ENCODE measurements around the gene VSTM5.
"Not testable (repeated sequence)": the region's sequence is repeated elsewhere in the genome, so short reads cannot be mapped to it uniquely, and the experiment has no call there.

The VSTM5 gene, protein sequence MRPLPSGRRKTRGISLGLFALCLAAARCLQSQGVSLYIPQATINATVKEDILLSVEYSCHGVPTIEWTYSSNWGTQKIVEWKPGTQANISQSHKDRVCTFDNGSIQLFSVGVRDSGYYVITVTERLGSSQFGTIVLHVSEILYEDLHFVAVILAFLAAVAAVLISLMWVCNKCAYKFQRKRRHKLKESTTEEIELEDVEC

DNA sequence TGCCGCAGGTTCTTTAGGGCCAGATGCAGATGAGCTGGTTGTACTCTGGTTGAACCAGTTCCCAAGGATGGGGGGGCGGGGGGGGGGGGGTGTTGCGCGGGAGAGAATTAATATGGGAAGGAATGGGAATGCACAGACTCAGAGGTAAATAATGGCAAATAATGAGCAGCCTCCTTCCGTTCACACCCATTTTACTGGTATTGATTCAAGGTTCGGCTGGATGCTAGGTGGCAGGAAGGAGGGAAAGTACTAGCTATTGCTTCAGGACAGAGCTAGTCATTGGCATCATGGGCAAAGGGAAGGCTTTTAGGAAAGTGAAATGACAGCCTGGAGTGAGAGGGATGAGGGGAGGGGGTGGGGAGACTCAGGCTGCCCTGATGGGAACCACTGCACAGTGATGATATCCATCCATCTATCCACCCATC lies at the start of gene VSTM5:
Gene VSTM5, minus strand, starts transcription at position 25 of the 425 bp plus-strand sequence. CDS start 116 bp downstream, outside the sequence.
- no peak for FAIRE-seq

DNA sequence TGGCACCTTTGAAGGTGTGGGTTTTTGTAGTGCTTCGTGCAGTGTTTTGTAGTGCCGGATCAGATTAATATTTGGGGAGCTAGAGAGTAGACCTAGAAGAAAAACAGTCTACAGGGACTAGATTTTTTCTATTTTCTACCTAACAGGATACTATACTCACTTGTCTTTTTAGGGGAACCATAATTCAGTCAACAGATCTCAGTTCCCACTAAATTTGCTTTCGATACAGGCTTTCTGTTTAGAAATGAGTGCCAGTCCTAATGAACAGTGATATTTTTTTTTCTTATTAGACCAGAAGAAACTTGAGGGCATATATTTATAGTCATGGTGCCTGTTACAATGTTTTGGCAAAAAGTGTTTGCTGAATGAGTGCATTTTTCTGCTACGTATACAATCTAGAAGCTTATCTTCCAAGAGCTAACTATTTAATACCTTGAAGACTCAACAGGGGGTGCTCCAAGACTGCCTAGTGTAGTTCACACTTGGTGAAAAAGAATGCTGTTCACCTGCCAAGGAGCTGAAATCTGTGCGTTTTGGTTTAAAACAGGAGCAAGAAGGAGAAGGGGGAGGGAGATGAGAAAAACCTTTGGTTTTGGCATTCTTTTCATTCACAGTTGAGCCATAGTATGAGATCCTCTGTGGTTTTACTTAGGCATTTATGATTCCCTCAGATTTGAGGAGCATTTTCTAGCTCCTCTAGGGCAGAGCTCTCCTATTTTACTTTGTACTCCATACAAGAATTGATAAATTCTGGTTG lies 44.9 kb upstream of the VSTM5 start:
- no peak for FAIRE-seq

DNA sequence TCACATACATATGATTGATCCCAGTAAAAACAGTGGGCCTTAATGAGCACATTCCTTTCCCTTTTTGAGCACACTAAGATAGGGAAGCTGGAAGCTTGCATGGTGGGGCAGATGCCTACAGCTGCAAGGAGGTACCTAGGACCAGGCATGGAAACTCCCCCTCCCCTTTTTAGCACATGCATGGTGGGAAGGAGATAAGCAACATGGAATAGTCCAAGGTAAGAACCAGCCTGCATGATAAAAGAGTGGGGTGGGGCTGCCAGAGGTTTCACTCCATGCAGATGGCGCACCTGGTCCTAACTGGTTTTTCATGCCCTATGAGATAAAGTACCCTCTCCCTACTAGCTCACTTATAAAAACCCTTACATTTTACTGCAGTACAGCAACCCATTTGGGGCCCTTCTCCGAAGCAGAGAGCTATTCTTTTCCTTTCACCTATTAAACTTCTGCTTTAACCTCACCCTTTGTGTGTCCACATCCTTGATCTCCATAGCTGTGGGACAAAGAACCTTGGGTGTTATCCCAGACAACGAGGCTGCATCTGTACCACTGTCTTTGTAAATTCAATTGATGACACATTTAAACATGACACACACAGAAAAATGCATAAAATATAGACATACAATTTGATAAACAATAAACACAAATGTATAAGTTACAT lies 40.1 kb upstream of the VSTM5 start:
- FAIRE-seq: no peak

DNA sequence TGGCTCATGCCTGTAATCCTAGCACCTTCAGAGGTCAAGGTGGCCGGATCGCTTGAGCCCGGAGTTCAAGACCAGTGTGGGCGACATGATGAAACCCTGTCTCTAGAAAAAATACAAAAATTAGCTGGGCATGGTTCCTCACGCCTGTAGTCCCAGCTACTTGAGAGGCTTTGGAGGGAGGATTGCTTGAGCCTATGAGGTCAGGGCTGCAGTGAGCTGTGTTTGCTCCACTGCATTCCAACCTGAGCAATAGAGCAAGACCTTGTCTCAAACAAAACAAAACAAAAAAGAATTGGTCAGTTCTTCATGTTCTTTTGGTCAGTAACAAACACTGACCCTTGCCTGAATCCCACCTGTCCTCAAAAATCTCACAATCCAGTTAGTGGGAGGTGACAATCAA lies 36.7 kb upstream of the VSTM5 start:
- FAIRE-seq: no peak

DNA sequence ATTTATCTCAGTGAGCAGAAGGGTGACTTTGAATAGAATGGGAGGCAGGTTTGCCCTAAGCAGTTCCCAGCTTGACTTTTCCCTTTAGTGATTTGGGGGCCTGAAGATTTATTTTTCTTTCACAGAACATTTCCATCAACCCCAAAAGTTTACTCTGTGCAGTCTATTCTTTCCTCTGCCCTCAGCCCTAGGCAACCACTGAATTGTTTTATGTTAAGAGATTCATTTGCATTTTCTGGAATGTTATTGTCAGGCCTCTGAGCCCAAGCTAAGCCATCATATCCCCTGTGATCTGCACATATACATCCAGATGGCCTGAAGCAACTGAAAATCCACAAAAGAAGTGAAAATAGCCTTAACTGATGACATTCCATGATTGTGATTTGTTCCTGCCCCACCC lies 28.7 kb upstream of the VSTM5 start:
- FAIRE-seq: not testable (repeated sequence)

DNA sequence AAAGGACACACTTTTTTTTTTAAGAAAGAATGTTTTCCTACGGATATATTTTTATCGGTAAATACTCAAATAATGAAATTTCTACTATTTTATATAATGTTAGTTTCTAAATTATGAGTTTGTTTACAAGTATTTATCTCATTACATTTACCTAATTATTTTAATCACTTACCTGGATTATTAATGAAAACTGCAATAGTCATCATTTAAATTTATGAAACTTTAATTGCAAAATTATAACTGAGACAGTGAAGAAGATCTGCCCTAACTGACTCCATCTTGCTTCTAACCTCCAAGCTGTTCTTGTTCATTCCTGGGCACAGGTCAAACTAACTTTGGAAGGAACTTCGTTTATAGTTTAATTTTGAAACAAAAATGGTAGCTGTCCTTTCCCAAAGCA lies 25.2 kb upstream of the VSTM5 start:
- no peak for FAIRE-seq

DNA sequence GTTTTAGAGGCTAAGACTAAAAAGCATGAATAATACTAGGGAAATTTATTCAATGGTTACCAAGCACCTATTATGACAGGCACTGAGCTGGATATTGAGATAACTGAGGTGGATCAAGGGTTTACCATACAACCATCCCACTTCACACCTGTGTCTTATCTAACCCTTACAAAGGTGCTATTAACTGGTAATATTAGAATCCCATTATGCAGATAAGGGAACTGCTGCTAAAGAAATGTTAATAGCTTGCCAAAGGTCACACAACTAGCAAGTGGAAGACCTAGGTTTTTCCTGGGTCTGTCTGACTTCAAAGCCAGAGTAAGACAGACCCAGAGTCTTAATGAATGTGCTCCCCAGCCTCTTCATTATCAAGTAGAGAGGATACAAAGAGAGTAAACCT lies 21.1 kb upstream of the VSTM5 start:
- FAIRE-seq: no peak

DNA sequence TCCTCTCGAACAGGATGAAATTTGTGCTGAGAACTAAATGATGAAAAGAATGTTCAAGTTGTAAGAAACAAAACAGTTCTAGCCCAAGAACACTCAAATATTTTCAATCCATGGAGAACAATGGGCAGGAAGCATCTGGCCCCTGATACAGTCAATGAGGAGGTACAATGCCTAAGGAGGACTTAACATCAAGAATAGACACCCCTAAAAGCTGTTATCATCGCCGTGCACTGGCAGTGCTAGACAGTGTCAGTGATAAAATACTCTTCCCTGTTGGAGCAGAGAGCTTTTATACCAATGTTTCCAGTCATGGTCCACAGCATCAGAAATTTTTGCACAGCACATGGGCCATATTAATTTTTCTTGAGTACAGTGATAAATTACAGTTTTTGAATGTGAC lies 20.2 kb upstream of the VSTM5 start:
- no peak for FAIRE-seq

DNA sequence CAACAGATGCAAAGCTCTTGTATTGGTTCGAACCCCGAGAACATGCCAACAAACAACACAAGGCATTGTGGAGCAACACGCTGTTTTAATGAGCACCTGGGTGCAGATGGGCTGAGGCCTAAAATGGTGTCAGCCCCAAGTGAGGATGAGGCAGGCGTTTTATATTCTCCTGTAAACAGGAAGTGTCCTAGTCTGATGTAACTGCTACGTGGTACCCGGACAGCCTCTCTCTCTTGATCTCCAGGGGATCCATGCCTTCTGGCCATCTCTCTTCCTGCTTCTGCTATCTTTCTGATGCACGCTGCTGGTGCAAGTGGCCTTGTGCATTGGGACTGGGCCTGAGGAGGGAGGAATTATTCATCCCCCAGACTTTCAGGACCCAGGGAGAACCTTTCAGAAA lies 19.4 kb upstream of the VSTM5 start:
- no peak for FAIRE-seq

DNA sequence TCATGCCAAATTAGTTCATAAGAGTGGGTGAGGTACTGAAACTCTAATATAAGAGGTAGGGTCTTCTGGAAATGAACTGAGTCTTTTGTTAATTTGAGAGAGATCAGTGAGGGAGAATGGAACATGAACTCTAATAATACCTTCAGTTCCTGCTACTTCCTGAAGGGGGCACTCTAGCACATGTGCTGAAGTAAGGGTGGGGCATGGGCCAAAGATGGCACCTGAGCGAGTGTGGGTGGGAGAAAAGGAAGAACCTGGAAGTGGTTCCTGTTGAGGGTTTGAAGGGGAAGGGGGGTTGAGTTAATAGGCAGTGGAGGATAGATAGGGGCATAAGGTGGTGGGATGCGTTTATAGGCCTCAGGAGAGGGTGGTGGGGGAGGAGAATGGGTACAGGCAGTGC lies 18.0 kb upstream of the VSTM5 start:
- FAIRE-seq: not testable (repeated sequence)

DNA sequence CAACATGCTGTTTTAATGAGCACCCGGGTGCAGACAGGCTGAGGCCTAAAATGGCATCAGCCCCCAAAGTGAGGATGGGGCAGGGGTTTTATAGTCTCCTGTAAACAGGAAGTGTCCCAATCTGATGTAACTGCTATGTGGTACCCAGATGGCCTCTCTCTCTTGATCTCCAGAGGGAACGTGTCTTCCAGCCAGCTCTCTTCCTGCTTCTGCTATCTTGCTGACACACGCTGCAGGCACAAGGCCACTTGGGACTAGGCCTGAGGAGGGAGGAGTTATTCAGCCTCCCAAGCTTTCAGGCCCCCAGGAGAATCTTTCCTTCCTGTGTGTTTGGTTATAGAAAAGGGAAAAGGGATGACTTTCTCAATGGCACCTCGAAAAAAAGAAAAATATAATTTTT lies 11.4 kb upstream of the VSTM5 start:
- FAIRE-seq: no peak

DNA sequence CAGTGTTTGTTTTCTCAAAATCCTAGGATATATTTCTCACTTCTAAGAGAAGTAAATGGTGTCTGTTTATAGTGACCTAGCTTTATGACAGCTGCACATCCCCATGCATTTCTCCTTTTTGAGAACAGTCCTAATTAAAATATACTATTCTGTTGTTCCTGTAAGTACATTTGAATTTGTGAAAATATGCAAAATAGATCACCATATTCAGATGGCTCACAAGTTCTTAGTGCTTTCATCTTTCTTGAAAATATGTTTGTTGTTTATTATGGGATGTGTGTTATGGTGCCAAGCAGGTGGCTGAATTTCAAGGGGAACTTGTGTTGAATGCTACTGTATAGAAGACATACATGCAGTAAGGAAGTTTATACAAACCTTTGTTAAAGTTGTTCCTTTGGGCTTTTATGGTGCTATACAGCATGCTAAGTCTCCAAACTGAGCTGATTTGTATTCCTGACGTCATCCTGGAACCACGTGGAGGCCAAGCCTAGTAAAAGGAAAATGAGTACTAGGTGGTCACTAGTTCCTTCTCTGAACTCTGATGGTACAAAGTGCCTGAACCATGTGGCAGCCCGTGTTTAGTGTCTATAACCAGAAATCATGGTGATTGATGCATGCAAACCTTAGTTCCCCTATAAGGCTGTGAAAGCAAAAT lies 7.8 kb upstream of the VSTM5 start:
- no peak for FAIRE-seq

DNA sequence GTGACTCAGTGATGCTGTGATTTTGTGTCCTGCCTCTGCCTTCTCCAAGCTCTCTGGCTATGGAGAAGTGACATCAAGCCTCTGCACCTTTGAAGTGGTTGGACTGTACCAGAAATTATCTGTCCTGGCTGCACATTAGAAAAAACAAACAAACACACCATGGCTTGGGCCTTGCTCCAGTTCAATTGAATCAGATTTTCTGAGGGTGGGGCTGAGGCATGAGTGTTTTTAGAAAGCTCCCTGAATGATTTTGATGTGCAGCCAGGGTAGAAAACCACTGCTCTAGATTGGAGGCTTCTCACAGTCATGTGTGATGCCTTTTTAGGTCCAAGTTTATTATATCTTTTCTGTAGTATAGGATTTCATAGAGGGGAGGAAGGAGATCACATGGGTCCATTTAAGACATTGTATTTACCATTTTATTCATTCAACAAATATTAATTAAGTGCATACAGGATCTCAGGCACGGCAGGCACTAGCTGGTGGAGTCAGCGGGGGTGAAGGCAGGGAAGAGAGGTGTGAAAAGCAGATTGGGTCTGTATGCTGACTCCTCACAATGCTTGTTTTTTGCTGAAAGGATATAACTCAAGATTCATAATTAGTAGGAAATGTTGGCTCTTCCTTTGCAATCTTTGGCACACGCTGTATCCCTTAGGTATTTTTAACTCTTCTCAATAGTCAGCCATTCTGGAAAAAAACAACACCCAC lies 7.1 kb upstream of the VSTM5 start:
- FAIRE-seq: no peak

DNA sequence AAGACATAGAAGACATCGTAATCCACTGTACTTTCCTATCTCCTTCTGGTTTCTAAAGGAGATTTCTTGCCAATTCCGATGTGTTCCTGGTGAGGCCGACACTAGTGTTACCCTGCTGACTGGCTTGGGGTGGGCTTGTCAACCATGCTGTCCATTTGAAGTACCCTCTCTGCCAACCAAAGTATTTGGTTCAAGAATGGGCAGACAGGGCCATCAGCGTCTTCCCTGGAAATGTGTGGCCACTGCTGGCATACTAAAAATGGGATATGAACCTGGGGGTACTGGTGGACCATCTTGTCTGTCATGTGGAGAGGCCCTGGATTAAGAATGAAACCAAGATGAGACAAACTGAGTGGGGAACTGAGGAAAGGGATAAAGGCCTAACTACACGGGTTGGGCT lies 1.8 kb upstream of the VSTM5 start:
- no peak for FAIRE-seq

DNA sequence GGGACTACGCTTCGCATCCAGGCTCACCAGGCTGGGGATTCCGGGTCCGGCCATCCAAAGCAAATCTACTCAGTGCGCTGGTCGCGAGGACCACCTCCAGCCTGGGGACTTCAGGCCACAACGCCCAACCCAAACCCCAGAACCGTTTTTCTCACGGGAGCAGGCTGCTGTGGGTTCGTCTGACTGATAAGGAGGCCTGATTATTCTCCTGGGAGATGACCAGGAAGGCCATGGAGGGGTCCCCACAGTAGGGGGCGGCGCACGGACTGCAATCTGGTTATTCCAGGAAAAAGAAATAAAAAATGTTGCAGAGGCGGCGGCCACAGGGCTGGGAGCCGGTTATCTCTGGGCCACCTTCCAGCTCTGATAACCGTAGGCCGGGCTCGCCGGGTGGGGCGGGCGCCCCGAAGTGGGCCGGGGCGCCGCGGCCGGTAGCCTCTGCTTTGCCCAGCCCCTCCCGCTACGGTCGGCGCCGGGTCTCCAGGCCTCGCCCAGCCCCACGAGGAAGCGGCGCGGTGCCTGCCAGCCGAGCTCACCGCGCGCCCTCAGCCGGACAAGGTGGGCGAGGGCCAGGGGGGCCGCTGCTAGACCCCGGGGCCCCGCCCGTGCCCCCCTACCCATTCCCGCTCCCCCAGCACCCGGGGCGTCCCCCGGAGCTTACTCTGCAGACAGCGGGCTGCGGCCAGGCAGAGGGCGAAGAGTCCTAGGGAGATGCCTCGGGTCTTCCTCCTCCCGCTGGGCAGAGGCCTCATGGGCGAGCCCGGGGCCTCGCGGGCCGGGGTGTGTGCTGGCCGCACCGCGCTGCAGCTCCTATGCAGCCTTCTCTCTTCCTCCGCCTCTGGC lies 446 bp downstream of the VSTM5 start:
- no peak for FAIRE-seq

DNA sequence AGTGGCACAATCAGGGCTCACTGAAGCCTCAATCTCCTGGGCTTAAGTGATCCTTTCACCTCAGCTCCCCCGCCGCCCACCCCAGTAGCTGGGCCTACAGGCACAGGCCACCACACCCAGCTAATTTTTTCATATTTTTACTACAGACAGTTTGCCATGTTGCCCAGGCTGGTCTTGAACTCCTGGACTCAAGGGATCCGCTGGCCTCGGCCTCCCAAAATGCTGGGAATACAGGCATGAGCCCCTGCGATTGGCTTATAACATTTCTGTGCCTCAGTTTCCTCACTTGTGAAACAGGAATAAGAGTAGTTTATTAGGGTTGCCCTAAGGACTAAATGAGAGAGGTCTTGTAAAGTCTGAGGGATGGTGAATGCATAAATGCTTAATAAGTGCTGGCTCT lies 1.2 kb downstream of the VSTM5 start:
- no peak for FAIRE-seq

DNA sequence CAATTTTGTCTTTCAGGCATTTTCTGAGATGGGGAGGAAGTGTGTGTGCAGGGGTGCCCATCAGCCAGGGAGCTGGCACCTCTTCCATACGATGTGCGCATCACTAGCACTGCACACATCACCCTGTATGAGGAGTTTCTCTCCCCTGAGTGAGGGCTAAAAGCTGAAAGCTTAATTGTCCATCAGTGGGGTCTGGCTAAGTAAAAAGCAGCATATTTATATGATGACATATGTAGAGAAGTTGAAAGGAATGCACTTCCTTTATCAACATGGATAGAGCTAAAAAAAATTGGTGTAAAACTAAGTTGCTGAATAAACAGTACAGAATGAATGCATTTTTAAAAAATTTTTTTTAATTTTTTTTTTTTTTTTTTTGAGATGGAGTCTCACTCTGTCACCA lies 4.0 kb downstream of the VSTM5 start:
- no peak for FAIRE-seq

DNA sequence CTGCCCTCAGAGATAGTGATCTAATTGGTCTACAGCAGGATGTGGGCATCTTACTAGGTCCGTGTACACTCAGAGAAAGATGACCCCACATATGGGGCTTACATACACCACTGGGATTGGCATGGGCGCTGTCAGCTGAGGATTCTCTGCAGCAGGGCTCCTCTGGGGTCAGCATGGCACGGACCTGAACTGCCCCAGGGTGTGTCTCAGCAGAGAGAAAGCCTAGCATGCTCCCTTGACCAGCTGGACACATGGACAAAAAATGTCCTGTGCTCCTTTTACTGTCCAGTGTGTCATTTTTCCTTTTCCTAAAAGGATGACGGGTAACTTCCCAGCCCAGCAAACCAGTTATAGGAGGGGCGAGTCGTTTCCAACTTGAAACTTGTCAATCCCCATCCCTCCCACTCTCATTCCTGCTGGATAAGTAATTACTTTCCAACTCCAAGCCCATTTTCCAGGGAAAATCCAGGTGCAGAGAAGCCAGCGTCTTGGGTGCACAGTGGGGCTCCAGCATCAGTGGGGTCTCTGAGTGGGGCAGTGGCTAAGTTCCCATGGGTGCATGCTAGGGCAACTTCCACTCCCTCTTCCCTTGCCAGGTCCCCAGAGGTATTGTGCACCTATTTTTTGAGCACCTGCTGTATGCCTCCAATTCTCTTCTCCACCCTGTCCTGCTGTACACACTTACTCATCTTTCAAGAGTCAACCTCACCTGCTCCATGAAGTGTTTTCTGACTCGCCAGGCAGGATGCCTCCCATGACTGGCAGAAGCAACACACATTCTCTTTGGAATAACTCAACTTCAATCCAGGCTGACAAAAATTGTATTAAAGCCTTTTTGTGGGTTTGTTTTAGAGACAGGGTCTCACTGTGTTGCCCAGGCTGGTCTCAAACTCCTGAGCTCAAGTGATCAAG lies 5.0 kb downstream of the VSTM5 start:
- FAIRE-seq: no peak

DNA sequence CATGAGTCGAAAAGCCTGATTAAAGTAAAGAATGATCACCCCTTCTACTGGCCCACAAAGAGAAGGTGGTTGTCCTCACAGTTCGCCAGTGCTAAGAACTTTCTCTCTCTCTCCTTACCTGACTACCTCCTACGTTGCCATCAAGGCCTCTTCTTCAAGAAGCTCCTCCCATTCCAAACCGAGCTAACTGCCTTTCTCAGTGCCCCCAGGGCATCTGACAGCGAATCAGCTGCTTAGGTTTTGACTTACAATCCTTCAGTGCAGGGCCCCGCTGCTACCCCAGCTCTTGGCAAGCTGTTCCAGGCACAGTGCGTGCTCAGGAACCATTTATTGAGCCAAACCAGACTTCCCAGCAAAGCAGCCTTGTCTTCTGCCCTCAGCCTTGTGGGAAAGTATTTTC lies 5.8 kb downstream of the VSTM5 start:
- no peak for FAIRE-seq

DNA sequence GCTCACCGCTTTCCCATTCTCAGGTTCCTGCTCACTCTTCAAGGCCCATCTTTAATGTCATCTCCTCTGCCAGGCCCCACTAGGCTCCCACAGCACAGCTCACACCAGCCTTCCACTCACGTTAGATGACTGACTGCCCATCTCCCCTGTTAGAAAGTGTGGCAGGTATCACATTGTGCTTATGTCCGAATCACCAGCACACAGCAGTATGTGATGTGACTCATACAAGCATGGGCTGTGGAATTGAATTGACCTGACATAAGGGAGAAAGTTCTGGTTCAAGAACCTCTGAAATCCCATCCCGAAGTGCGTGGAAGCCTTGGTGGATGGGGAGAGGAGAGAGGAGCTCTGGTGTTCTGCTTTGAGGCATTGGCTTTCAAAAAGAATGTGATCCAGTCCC lies 6.5 kb downstream of the VSTM5 start:
- FAIRE-seq: no peak

DNA sequence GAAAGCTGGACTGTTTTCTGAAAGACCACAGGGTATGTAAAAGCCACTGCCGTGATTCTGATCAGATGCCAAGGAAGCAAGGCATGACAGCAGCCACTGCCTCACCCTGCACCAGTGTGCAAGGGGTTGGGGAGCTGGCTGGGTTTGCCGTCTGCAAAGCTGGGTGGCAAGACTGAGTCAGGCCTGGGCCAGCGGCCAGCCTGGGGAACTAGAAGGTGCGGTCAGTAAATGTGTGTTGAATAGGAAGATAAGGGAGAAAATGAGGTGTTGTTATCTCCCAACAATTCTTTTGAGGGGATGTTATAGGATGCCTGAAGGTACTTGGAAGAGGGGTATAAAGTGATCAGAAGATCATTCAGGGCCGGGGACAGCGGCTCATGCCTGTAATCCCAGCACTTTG lies 8.0 kb downstream of the VSTM5 start:
- no peak for FAIRE-seq

Measured in A204.1 (cell line).